Lower leg skin (tissue), 3 donors: ENCODE results near the gene PIEZO2.

Experiments
- POLR2A ChIP-seq, 2 donors: fragments of 450-650 bp; IDR thresholded peaks; one replicate each; pipeline ENCODE4 v1.6.1; 2016 to 2017; ENCODE audit warnings: antibody characterized with exemption in 2 of 2, mild to moderate bottlenecking in 1 of 2, moderate library complexity in 1 of 2
- TF ChIP-seq, protein P1 (sequence below), 3 donors: fragments of 450-650 bp; IDR thresholded peaks; one replicate each; pipeline ENCODE4 v1.5.1; 2016; ENCODE audit warnings: antibody characterized with exemption in 3 of 3, mild to moderate bottlenecking in 3 of 3, moderate library complexity in 2 of 3

DNA sequence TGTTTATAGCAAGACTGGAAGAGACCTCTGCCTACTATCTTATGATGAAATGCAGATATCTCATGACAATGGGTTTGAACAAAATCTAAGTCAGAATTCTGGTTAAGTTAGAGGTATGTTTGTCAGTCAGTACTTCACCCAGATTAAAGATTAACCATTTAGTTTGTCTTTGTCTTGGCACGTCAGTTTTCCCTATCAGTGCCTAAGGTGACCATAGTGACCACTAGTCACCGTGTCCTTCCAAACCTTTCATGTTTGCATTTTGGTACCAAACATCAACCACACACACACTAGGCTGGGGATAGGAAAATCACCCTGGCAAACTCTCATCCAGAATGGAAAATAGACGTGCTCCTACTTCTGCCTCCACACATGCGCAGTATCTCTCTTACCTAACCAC is 248.9 kb downstream of the PIEZO2 start:
- TF ChIP-seq, protein P1, sequence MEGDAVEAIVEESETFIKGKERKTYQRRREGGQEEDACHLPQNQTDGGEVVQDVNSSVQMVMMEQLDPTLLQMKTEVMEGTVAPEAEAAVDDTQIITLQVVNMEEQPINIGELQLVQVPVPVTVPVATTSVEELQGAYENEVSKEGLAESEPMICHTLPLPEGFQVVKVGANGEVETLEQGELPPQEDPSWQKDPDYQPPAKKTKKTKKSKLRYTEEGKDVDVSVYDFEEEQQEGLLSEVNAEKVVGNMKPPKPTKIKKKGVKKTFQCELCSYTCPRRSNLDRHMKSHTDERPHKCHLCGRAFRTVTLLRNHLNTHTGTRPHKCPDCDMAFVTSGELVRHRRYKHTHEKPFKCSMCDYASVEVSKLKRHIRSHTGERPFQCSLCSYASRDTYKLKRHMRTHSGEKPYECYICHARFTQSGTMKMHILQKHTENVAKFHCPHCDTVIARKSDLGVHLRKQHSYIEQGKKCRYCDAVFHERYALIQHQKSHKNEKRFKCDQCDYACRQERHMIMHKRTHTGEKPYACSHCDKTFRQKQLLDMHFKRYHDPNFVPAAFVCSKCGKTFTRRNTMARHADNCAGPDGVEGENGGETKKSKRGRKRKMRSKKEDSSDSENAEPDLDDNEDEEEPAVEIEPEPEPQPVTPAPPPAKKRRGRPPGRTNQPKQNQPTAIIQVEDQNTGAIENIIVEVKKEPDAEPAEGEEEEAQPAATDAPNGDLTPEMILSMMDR (IDR thresholded peaks at IDR 0.05), result no peak
- TF ChIP-seq POLR2A (IDR thresholded peaks at IDR 0.05), result no peak
